Mammary epithelial cell (primary cell): ENCODE results near the gene GNB5.

Source experiments
- EZH2 ChIP-seq: IDR thresholded peaks from 2 replicates; pipeline ENCODE4 v1.6.1; 2012; ENCODE audit warnings: low read length, inconsistent platforms, borderline replicate concordance
- TF ChIP-seq, protein P1 (sequence below), 2 donors: IDR thresholded peaks in 1 of 2; conservative IDR thresholded peaks in 1 of 2; 2 replicates each; pipeline ENCODE4 v1.5.1; 2011 to 2012; ENCODE audit warnings: inconsistent platforms in 2 of 2, low read length in 2 of 2, mild to moderate bottlenecking in 2 of 2, control low read depth in 1 of 2, low read depth in 1 of 2; ENCODE audit not compliant: insufficient read depth in 1 of 2; ENCODE audit errors: extremely low read depth in 1 of 2

DNA sequence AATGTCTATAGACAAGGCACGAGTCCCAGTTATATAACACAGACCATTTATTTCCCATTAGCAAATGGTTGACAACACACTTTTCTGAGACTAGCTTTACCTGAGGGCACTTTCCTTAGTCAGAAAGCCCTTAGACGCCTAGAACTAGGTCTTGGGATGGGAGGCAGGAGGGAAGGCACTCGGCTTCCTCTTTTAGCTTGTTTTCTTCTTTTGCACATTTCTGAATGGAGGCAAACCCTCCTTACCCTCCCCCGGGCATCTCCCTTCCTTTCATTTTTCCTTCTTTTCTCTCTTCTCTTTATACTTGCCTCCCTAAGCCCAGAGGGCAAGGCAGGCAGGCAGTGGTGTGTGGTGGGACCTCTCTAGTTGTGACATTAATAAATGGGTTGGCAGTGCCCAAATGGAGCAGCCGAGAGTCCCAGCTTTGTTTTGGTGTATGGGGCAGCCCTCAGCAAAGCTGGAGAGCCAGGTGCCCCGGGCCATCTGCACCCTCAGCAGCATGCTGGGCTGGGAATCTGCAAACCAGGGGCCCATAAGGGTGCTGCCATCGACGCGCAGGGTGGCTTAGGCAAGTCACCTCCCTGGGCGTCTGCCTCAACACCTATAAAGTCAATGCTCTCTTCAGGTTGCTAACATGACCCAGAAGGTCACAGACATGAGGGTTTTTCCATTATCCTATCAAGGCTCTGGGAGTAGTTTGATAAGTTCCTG, 57.5 kb downstream of the GNB5 start:
- TF ChIP-seq EZH2 = no peak
- TF ChIP-seq, protein P1, sequence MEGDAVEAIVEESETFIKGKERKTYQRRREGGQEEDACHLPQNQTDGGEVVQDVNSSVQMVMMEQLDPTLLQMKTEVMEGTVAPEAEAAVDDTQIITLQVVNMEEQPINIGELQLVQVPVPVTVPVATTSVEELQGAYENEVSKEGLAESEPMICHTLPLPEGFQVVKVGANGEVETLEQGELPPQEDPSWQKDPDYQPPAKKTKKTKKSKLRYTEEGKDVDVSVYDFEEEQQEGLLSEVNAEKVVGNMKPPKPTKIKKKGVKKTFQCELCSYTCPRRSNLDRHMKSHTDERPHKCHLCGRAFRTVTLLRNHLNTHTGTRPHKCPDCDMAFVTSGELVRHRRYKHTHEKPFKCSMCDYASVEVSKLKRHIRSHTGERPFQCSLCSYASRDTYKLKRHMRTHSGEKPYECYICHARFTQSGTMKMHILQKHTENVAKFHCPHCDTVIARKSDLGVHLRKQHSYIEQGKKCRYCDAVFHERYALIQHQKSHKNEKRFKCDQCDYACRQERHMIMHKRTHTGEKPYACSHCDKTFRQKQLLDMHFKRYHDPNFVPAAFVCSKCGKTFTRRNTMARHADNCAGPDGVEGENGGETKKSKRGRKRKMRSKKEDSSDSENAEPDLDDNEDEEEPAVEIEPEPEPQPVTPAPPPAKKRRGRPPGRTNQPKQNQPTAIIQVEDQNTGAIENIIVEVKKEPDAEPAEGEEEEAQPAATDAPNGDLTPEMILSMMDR (conservative IDR thresholded peaks at IDR 0.05 in 1 of 2, IDR thresholded peaks at IDR 0.05 in 1 of 2; ENCODE audit: extremely low read depth in 1 of 2, insufficient read depth in 1 of 2, low read depth in 1 of 2, low read length in 2 of 2) = no peak
